Stimulated activated naive CD4-positive, alpha-beta T cell (primary cell): ENCODE data around the gene POMT2.
"Not testable (repeated sequence)": the region's sequence is repeated elsewhere in the genome, so short reads cannot be mapped to it uniquely, and the experiment has no call there.

Experiments
- DNase-seq, 6 experiments: peaks; one replicate each; lab custom pipeline; 2025; lab: John Stamatoyannopoulos, UW

POMT2 gene

GRCh38 chr14:77324816-77325745, 4.4 kb upstream of the POMT2 start:
- DNase-seq = no peak

GRCh38 chr14:77324289-77324688, 3.6 kb upstream of the POMT2 start:
- no peak for DNase-seq

GRCh38 chr14:77323571-77323970, 2.9 kb upstream of the POMT2 start:
- no peak for DNase-seq

GRCh38 chr14:77322951-77323350, 2.3 kb upstream of the POMT2 start:
- DNase-seq = no peak

GRCh38 chr14:77322250-77322902, 1.7 kb upstream of the POMT2 start:
- no peak for DNase-seq

GRCh38 chr14:77319422-77319821, 1.3 kb downstream of the POMT2 start:
- no peak for DNase-seq

GRCh38 chr14:77318756-77319155, 1.9 kb downstream of the POMT2 start:
- not testable (repeated sequence) for DNase-seq

- DNase-seq = no peak
Measured at GRCh38 chr14:77318006-77318553, 2.6 kb downstream of the POMT2 start.

GRCh38 chr14:77316872-77317301, 3.8 kb downstream of the POMT2 start:
- no peak for DNase-seq

GRCh38 chr14:77316195-77316505, 4.5 kb downstream of the POMT2 start:
- DNase-seq = no peak

GRCh38 chr14:77314539-77315457, 5.9 kb downstream of the POMT2 start:
- DNase-seq = no peak

- DNase-seq = no peak
Measured at GRCh38 chr14:77314043-77314442, 6.6 kb downstream of the POMT2 start.

GRCh38 chr14:77313371-77313770, 7.3 kb downstream of the POMT2 start:
- DNase-seq = no peak

GRCh38 chr14:77311217-77311616, 9.5 kb downstream of the POMT2 start:
- DNase-seq = no peak

- no peak for DNase-seq
Measured at GRCh38 chr14:77310026-77310425, 10.7 kb downstream of the POMT2 start.

GRCh38 chr14:77309131-77309530, 11.6 kb downstream of the POMT2 start:
- DNase-seq = no peak

- DNase-seq = no peak
Measured at GRCh38 chr14:77306851-77307496, 13.7 kb downstream of the POMT2 start.

- DNase-seq = no peak
Measured at GRCh38 chr14:77306416-77306815, 14.3 kb downstream of the POMT2 start.

GRCh38 chr14:77305696-77306095, 15.0 kb downstream of the POMT2 start:
- DNase-seq = no peak

- no peak for DNase-seq
Measured at GRCh38 chr14:77303417-77304156, 17.1 kb downstream of the POMT2 start.

GRCh38 chr14:77302926-77303325, 17.8 kb downstream of the POMT2 start:
- no peak for DNase-seq
